ENCODE results near the gene SCGB1D1.
"Not testable (repeated sequence)": the region's sequence is repeated elsewhere in the genome, so short reads cannot be mapped to it uniquely, and the experiment has no call there.

The SCGB1D1 gene

DNA sequence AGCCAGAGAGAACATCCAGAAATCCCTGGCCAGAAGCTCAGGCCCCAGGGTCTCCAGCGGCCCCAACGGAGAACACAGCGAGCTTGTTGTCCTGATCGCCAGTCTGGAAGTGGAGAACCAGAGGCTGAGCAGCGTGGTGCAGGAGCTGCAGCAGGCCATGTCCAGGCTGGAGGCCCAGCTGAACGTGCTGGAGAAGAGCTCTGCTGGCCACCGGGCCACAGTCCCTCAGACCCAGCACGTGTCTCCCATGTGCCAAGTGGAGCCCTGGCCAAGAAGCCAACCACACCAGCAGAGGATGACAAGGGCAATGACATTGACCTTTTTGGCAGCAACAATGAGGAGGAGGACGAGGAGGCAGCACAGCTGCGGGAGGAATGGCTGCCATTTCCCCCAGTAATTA, 20.6 kb upstream of the SCGB1D1 start:
- DNase-seq = no peak

GRCh38 chr11:62169935-62170334, 20.1 kb upstream of the SCGB1D1 start:
- no peak for DNase-seq

DNA sequence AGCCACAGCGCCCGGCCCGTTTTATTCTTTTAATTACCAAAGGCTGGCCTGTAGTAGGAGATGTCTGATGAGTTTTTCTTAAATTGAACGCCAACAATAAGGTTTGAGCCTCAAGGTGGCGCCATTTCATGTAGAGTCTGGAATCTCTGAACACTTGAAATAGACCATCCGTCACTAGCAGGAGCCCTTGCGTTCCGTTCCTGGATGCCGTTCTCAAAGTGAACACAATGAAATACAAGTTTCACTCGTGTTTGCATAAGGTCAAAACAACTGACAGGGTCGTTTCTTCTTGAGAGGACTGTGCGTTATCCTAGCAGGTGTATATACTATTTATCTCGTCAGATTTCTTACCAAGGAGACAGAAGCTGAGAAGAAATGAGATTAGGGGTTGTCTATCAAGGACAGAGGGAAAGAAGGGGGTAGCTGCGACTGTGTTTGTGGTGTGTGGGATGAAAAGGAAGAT, 18.7 kb upstream of the SCGB1D1 start:
- DNase-seq = peak; percentile 54

- no peak for DNase-seq
Observed at GRCh38 chr11:62172294-62172693, 17.7 kb upstream of the SCGB1D1 start.

GRCh38 chr11:62176766-62177165, 13.2 kb upstream of the SCGB1D1 start:
- no peak for DNase-seq

- no peak for DNase-seq
Observed at GRCh38 chr11:62179995-62180394, 10.0 kb upstream of the SCGB1D1 start.

GRCh38 chr11:62181097-62181496, 8.9 kb upstream of the SCGB1D1 start:
- no peak for DNase-seq

DNA sequence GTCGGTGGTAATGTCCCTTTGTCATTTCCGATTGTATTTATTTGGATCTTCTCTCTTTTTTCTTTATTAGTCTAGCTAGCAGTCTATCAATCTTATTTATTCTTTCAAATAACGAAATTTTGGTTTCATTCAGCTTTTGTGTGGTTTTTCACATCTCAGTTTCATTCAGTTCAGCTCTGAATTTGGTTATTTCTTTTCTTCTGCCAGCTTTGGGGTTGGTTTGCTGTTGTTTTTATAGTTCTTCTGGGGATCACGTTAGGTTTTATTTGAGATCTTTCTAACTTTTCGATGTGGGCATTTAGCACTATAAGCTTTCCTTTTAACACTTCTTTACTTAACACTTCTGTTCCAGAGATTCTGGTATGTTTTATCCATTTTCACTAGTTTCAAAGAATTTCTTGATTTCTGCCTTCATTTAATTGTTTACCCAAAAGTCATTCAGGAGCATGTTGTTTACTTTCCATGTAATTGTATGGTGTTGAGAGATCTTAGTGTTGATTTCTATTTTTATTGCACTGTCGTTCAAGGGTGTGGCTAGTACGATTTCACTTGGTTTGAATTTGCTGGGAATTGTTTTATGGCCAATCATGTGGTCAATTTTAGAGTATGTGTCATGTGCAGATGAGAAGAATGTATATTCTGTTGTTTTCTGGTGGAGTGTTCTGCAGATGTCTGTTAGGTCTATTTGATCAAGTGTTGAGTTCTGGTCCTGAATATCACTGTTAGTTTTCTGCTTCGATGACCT, 7.7 kb upstream of the SCGB1D1 start:
- no peak for DNase-seq

GRCh38 chr11:62186195-62186594, 3.8 kb upstream of the SCGB1D1 start:
- no peak for DNase-seq

- DNase-seq = no peak
Observed at GRCh38 chr11:62193952-62194351, 3.9 kb downstream of the SCGB1D1 start.

GRCh38 chr11:62195010-62195409, 5.0 kb downstream of the SCGB1D1 start:
- DNase-seq = not testable (repeated sequence)

- no peak for DNase-seq
Observed at GRCh38 chr11:62195945-62196344, 5.9 kb downstream of the SCGB1D1 start.

- not testable (repeated sequence) for DNase-seq
Observed at GRCh38 chr11:62197400-62197799, 7.4 kb downstream of the SCGB1D1 start.

DNA sequence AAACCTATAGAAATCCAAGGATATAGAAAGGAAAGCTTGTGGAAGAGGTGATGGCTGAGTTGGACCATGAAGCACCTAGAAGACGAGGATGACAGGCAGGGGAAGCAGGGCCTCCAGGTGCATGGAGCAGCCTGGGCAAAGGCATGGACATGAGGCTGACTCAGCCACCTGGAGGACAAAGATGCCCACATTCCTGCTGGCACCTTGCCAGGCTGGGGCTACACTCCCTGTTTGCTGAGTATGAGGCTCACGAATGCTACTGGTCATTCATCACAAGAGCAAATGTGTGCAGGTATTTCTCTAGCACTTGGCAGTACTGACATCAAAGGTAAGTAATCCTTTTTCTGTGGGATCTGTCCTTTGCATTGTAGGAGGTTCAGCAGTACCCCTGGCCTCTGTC, 11.4 kb downstream of the SCGB1D1 start:
- no peak for DNase-seq

DNA sequence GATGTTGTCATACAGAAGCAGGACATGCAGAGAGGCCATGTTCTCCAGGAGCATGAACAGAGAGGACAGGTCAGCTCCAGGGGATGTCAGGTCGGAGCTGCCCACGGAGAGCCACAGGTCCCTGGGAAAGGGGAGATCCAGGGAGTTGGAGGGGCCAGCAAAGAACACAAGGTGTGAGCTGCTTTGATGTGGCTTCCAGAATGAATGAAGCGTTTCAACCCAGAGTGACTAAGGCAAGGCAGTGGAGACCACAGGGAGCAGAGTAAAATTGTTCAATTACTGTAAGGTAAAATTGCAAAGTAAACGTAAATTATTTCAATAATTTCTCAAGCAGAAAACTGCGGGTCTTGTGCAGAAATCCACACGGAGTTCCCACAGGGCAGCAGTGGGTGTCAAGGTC, 12.9 kb downstream of the SCGB1D1 start:
- DNase-seq = no peak

- DNase-seq = no peak
Observed at GRCh38 chr11:62204430-62204829, 14.4 kb downstream of the SCGB1D1 start.

DNA sequence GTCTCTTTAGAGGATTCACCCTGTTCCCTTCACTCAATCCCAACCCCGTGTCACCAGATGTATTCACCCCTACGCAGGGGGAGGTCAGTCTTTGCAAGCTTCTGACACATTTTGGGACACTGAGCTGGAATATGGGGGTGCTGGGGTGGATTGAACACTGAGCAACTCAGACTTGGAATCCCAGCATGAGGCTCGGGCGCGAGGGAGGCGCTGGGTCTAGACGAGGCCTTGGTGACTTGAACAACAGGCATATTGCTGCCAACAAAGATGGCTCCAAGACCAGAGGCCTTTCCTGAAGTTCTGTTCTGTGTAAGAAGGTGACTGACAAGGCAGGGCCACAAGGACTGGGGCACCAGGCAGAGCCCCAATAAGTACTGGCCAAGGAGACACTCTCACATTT, 15.4 kb downstream of the SCGB1D1 start:
- no peak for DNase-seq

- DNase-seq = not testable (repeated sequence)
Observed at GRCh38 chr11:62206276-62207066, 16.5 kb downstream of the SCGB1D1 start.

- DNase-seq = no peak
Observed at GRCh38 chr11:62208785-62209144, 18.7 kb downstream of the SCGB1D1 start.

DNA sequence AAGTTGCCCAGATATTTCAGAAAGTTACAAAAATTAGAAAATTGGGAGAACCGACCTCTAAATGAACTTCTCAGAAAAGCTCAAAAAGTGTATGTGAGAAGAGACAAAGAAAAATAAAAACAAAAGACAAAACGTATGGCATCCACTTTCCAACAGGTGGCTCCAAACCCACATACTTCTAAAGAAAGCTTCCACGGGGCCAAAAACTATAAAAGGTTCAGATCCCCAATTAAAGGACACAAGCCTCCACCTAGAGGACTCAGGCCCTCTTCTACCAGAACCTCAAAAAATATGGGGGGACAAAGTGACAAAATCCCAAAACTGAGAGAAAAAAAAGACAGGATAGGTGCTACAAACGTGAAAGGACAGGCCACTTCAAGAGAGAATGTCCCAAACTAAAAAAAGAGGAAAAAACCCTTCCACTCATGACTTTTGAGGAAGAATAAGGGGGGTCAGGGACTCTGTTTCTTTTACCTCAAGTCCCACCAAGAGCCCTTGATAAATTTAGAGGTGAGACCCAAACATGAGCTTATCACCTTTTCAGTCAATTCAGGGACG, 27.3 kb downstream of the SCGB1D1 start:
- DNase-seq = no peak

- no peak for DNase-seq
Observed at GRCh38 chr11:62221498-62221897, 31.5 kb downstream of the SCGB1D1 start.

GRCh38 chr11:62223095-62223494, 33.1 kb downstream of the SCGB1D1 start:
- no peak for DNase-seq

- DNase-seq = no peak
Observed at GRCh38 chr11:62233730-62234129, 43.7 kb downstream of the SCGB1D1 start.

DNA sequence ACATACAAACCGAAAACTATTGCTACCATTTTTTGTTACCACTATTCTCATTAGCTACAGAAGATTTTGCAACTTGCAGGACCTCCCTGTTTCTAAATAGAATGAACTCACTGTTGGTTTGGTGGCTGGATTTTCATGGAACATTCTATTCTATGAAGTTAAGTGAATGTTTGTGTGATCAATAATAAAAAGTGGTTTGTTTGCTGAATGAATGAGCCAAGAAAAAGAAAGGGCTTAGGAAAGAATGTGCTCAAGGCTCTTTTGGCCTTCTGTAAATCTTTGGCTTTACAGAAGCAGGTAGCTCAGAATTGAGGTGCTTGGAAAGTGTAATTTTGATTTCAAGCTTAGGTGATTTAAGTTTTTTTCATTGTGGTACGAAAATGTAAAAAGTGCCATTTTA, 46.2 kb downstream of the SCGB1D1 start:
- no peak for DNase-seq
